IPS-18c (cell line): ENCODE results near the gene TMEM266.

Experiments
- H3K4me3 ChIP-seq: 2 replicates; pipeline ENCODE4 v1.7.0; 2013; ENCODE audit warnings: low read depth, mild to moderate bottlenecking, low read length, moderate library complexity; ENCODE audit not compliant: insufficient read depth
- H3K9me3 ChIP-seq: one replicate; pipeline ENCODE4 v1.6.1; 2013; ENCODE audit warnings: mild to moderate bottlenecking, low read length, moderate library complexity; ENCODE audit not compliant: control insufficient read depth, insufficient read depth

TMEM266 gene

DNA sequence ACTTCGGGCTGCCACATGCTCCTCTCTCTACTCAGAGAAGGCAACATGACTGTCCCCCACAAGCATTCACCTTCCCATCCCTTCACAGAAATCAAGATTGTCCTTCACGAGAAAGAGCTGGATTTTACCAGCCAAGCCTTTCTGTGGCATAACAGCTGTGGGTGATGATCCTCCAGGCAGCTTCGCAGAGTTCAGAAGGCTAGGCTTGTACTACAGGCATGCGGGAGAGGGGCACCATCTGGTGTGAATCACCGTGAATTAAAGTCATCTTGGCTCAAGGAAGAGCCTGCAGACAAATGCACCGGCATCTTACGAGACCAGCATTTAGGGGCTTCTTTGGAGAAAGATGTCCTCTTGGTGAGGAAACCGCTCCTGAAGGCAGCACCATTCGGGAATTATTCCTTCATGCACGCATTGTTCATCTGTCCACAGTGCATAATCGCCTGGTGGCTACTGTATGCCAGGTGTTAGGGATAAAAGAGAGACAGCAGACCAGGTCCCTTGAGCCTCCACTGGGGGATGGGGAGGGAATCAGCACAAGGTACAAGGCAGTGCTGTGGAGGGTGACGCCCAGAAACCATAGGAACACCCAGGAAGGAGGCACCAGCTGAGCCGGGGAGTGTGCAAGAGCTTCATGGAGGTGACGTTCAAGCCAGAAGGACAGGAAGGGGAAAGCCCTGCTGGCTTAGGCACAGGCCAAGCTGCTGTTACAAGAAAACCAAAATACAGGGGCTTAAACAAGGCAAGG, 108.6 kb downstream of the TMEM266 start:
- no peaks in the 10 kb centered on the region for H3K9me3 ChIP-seq
- H3K4me3 ChIP-seq: no peak overlapping the region

DNA sequence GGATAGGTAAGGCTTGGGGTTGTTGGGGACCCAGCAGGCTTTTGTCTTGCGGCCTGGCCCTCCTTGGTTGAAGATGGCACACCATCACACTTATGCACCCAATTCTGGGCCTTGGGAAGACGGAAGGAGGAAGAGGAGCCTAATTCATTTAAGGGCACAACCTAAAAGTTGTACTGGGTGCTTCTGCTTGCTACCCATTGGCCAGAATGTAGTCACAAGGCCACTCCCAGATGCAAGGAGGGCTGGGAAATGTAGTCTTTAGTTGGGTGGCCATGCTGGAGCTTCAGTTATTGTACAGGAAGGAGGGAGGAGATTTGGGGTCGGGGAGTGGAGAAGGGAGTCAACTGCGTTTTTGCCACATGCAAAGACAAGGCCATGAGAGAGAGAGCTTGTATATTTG, 109.2 kb downstream of the TMEM266 start:
- H3K4me3 ChIP-seq: no peak overlapping the region
- no peaks in the 10 kb centered on the region for H3K9me3 ChIP-seq

DNA sequence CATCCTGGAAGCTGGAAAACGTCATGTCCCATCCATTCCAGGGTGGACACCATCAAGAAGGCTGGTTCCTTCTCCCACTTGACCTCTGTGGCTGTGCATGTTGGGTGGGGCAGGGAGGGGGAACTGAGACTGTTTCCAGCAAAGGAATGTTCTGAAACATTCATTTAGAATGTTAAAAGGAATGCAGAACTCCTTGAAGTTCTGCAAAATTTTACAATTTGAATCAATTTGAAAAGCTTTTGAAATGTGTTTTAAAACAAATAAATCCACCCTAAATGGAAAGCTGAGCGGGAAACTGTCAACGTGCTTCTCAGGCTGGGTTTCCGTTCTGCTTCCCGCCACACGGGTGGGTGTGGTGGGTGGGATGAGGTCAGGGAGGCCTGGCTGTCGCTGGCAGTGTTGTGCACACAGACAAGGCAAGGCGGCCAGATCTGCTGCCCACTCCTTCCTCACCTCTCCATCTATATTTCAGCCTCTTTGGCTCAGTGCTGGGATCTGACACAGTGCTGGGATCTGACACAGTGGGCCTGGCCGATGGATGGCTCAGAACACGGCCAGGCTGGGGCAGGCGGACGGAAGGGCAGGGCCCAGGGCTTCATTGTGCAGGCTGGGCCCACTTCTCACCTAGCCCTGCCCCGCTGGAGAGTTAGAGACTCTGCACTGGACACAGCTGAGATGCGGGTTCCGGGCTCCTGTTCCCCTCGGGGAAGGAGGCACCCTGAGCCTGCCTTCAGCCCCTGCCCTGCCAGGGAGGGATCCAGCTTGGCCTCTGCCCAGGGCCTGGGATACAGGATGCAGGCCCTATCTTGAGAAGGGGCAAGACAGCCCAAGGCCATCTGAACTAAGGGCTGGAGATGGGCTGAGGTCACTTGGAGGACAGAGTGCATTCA, 110.4 kb downstream of the TMEM266 start:
- Histone ChIP-seq H3K9me3 (no peaks in the 10 kb centered on the region), H3K4me3 (no peak overlapping the region)

DNA sequence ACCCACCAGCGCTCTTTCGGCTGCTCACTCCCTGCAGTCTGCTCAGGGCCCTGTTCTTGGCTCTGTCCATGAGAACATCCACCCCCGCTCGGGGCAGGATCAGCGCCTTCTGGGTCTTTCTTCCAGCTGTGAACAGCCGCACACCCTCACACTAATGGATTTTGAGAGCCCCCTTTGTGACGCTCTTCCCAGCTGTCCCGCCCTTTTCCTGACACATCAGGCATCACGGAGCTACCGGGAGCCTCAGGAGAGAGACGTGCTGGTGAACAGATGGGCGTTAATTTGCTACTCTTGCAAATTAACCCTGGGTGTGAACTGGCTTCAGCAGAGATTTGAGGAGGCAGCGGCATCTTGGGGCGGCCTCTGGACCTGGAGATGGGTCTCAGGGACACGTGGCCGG, 113.0 kb downstream of the TMEM266 start:
- no peak overlapping the region for H3K4me3 ChIP-seq
- no peaks in the 10 kb centered on the region for H3K9me3 ChIP-seq

DNA sequence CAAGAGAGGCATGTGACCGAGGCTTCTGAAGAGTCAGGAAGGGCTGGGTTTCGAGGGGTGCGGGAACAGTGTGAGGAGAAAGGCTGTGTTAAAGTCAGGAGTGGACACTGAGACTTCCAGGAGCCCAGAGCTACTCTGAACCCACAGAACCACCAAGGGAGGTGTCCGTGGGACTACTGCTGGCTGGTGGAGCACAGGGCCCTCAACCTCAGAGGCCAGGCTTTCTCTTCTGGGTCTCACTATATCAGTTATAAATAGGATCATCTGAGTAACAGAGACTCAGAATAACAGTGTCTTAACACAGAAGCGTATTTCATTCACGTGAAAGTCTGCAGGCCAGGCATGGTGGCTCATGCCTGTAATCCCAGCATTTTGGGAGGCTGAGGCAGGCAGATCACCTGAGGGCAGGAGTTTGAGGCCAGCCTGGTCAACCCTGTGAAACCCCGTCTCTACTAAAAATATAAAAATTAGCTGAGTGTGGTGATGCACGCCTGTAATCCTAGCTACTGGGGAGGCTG, 113.6 kb downstream of the TMEM266 start:
- H3K4me3 ChIP-seq: no peak overlapping the region
- H3K9me3 ChIP-seq: no peaks in the 10 kb centered on the region

DNA sequence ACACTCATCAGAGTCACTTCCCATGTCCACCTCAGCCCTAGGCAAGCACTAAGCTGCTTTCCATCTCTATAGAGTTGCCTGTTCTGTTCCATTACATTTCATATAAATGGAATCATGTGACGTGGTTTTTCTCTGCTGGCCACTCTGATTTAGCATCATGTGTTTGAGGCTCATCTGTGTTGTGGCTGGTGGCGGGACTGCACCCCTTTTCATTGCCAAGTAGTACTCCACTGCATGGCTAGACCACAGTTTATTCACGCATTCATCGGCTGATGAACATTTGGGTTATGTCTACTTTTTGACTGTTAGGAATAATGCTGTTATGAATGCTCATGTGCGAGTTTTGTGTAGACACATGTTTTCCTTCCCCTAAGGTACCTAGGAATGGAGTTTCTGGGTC, 114.9 kb downstream of the TMEM266 start:
- Histone ChIP-seq H3K4me3 (no peak overlapping the region), H3K9me3 (no peaks in the 10 kb centered on the region)

DNA sequence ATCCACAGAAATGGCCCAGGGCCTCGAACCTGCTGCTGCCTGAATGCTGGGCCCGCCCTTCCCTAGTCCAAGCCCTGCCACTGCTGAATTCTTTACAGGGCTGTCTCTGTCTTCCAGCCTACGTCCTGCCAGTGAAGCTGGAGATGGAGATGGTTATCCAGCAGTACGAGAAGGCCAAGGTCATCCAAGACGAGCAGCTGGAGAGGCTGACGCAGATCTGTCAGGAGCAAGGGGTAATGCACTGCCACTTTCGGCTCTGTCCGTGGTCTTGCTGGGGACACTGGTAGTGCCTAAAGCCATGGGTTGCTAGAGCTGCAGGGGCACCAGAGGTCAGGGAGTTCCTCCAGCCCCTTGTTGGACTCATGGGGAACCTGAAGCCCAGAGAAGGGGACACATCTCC, 115.7 kb downstream of the TMEM266 start:
- H3K4me3 ChIP-seq: no peak overlapping the region
- no peaks in the 10 kb centered on the region for H3K9me3 ChIP-seq

DNA sequence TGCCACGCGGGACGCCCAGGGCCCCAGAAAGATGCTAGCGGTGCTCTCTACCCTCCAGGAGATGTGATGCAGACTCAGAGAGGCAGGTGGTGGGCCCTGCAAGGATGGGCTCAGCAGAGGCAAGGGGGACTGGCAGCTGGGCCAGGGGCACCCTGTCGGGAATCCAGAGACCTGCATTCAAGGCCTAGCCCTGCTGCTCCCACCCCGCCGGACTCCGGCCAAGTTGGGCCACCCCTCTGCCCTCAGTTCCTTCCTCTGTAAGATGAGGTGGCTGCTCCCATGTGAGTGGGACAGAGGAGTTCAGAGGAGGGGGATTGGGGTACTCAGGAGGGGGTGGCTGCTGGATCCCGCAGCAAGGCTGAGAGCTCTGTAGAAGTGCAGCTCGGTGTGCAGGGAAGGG, 116.3 kb downstream of the TMEM266 start:
- Histone ChIP-seq H3K9me3 (no peaks in the 10 kb centered on the region), H3K4me3 (no peak overlapping the region)

DNA sequence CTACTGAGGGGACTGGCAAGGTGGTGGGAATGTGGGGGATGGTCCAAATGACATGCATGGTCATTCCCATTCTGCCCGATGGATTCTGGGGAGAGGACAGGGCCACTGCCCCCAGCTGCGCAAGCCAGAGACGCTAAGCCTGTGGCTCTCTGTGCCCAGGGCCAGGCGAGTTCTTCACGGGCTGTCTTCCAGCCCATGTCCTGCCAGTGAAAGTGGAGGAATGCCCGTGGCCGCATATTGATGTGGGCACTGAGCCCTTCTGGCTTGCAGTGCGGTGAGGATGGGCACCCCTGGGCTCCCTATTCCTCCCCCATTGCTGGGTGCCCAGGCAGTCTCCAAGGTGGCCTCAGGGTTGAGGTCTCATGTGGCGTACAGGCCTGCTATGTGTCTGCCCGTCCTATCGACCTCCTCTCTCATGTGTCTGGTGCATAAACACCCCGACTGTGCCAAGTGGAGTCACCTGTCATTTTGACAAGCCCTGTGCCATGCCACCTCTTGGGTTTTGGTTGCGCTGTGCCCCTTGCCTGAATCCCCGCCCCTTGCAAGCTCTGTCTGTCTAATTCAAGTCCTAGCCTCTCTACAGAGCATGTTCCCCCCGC, 116.8 kb downstream of the TMEM266 start:
- Histone ChIP-seq H3K4me3 (no peak overlapping the region), H3K9me3 (no peaks in the 10 kb centered on the region)

DNA sequence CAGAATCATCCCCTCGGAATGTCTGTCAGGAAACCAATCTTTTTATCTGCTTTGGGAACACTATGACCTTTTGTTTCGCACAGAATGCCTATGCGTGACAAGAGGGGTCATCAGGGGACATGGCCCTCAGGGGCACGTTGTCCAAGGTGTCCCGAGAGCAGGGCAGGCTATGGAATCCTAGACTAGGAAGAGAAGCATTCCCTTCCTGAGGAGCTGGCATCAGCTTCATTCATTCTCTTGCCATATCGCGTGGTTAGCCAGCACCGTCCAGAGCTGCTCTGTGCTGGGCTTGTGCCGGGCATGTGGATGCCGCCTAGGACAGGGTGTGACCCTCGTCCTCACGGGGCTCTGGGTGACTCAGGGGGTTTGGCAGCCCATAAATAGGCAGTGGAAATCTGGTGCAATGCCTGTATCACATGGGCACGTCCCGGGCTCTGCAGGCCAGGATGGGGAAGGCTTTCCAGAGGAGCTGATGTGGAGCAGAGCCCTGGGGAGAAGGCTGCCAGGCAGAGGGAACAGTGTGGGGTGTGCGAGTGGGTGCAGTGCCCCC, 117.8 kb downstream of the TMEM266 start:
- Histone ChIP-seq H3K9me3 (no peaks in the 10 kb centered on the region), H3K4me3 (no peak overlapping the region)

DNA sequence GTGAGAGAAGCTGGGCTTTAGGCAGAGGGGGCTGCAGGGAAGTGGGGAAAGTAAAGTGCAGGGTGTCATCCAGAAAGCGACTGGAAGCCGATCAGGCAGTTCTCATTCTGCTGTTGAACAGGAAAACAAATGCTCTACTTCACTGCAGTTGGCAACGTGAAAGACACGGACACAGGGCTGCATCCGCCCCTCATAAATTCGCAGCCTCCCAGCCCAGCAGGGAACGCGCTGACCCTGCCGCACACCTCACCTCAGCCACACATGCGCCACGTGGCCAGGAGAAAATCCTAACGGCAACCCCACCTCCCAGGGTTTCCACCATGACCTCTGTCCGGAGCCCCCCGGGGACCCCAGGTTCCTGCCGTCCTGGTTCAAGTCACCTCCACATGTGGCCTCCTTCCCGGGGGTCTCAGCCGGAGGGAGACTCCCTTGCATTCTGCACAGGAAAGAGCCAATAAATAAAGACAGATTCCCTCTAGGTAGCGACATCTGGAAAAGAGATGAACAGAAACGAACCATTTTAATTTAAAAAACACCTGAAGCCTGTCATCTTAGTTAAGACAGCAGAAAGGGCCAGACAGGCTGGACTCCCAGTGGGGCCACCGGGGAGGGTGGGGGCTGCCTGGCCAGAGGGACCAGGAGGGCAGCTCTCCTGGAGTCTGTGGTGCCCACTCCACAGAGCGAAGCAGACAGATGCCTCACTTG, 118.7 kb downstream of the TMEM266 start:
- Histone ChIP-seq H3K4me3 (no peak overlapping the region), H3K9me3 (no peaks in the 10 kb centered on the region)

DNA sequence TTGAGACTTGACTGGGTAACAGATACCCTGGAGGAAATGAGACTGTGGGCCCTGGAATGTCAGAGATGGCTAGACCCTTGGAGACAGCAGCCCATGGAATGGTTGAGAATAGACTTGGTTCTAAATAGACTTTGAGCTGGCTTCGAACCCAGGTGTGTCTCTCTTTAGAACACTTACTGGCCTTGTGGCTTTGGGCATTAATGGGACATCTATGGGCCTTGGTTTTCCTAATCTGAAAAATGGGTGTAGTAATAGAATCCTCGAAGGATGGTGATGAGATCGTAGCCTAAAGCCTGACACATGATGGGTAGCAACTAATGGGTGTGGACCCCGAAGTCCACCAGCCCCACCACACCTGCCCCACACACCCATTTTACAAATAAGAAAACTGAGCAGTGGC, 119.2 kb downstream of the TMEM266 start:
- no peak overlapping the region for H3K4me3 ChIP-seq
- no peaks in the 10 kb centered on the region for H3K9me3 ChIP-seq

DNA sequence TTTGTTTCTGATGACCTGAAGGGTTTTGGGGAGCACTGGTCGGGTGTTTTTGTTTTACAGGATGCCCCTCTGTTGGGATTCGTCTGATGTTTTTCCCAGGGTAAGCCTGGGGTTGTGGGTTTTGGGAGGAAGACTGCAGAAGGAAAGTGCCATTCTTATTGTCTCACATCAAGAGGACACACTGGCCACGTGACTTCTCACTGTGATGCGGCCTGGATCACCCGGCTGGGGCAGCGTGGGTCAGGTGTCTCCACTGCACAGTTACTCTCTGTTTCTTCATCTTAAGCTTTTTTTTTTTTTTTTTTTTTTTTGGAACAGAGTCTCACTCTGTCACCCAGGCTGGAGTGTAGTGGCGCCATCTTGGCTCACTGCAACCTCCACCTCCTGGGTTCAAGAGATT, 120.5 kb downstream of the TMEM266 start:
- H3K9me3 ChIP-seq: no peaks in the 10 kb centered on the region
- no peak overlapping the region for H3K4me3 ChIP-seq

DNA sequence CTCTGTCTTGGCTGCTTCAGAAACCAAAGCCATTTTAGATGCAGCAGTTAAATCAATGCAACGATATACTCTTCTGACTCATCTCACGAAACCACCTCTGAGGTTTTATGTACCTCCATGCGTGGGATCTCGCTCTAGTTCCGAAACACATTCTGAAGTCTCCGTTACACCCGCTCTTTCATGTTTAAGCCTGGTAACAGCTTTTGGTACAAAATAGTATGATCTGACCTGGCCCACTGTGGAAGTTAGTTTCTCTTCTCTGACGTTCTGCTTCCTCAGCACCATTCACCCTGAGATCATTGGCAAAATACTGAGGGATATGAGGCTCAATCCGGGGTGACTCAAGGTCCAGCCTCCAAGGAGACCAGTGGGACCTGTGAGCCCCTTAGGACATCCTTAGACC, 121.9 kb downstream of the TMEM266 start:
- no peaks in the 10 kb centered on the region for H3K9me3 ChIP-seq
- H3K4me3 ChIP-seq: no peak overlapping the region

DNA sequence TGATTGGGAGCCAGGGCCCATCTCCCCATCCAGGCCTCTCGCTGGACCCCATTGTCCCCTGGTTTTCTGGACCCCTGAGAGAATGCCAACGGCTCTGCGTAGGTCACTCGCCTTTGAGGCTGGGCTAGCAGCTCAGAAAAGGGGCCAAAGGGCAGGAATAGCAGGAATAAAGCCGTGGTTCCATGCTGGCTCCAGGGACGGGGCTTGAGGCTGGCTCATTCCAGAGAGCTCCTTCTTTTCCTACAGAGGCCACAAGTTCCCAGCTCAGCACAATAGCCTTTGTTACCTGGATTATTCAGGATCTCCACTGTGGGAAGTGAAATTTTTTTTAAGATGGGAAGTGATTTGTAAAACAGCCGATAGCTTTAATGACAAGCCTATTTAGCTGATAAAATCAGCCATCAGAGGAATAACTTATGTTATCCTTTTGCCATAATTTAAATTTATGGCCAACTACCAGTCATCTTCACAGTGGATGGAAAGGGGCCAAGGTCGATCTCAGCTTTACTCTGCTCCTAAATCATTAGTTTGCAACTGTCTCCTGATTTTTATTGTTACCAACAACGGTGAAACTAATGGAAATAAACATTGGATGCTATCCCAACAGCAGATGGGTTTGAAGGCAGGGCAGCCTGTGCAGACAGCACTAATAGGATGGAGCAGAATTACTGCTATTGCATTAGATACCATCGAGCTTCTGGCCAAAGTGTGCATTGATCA, 124.3 kb downstream of the TMEM266 start:
- H3K9me3 ChIP-seq: no peaks in the 10 kb centered on the region
- no peak overlapping the region for H3K4me3 ChIP-seq

DNA sequence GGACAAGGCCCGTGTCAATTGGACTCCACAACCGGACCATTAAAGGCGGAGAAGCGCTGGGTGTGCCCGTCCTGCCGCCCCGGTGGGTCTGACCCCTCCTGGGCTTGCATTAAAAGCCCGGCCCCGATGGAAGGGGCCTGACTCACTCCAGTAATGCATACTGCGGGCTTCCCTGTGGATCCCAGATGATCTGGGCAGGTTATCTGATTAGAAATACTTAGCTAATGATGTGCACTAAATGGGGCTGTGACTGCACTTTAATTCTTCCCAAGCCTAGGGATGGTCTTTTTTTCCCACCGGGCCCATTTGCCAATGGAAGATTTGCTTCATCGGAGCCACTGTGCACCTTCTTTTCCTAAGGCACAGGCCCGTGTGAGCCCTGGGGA, 124.9 kb downstream of the TMEM266 start:
- Histone ChIP-seq H3K4me3 (no peak overlapping the region), H3K9me3 (no peaks in the 10 kb centered on the region)
